Ectodermal cell (in vitro differentiated cells): ENCODE data around the gene HNRNPDL.
"Not testable (repeated sequence)": the region's sequence is repeated elsewhere in the genome, so short reads cannot be mapped to it uniquely, and the experiment has no call there.

Experiments used
- H3K27ac ChIP-seq: 2 replicates; pipeline ENCODE4 v1.7.0; 2013; ENCODE audit warnings: mild to moderate bottlenecking, low read depth, low read length; ENCODE audit not compliant: insufficient read depth, poor library complexity, severe bottlenecking
- H3K27me3 ChIP-seq: 2 replicates; pipeline ENCODE4 v1.7.0; 2013; ENCODE audit warnings: mild to moderate bottlenecking, low read length; ENCODE audit not compliant: insufficient read depth, control insufficient read depth, poor library complexity, severe bottlenecking
- H3K36me3 ChIP-seq: one replicate; pipeline ENCODE4 v1.7.0; 2013; ENCODE audit warnings: low read length; ENCODE audit not compliant: control insufficient read depth, insufficient read depth
- H3K4me1 ChIP-seq: one replicate; pipeline ENCODE4 v1.7.0; 2013; ENCODE audit warnings: low read length; ENCODE audit not compliant: control insufficient read depth, insufficient read depth
- H3K4me3 ChIP-seq: 2 replicates; pipeline ENCODE4 v1.7.0; 2013; ENCODE audit warnings: low read depth, low read length, control low read depth; ENCODE audit not compliant: insufficient read depth
- H3K9me3 ChIP-seq: 2 replicates; pipeline ENCODE4 v1.7.0; 2013; ENCODE audit warnings: mild to moderate bottlenecking, low read length, moderate library complexity; ENCODE audit not compliant: control insufficient read depth
- WGBS, 2 experiments: methylation state at CpG; one replicate each; pipeline ENCODE4 v1.1.7; 2013; ENCODE audit warnings: missing lambda C conversion rate in 2 of 2; 5-methylcytosine and 5-hydroxymethylcytosine counted together

HNRNPDL gene

DNA sequence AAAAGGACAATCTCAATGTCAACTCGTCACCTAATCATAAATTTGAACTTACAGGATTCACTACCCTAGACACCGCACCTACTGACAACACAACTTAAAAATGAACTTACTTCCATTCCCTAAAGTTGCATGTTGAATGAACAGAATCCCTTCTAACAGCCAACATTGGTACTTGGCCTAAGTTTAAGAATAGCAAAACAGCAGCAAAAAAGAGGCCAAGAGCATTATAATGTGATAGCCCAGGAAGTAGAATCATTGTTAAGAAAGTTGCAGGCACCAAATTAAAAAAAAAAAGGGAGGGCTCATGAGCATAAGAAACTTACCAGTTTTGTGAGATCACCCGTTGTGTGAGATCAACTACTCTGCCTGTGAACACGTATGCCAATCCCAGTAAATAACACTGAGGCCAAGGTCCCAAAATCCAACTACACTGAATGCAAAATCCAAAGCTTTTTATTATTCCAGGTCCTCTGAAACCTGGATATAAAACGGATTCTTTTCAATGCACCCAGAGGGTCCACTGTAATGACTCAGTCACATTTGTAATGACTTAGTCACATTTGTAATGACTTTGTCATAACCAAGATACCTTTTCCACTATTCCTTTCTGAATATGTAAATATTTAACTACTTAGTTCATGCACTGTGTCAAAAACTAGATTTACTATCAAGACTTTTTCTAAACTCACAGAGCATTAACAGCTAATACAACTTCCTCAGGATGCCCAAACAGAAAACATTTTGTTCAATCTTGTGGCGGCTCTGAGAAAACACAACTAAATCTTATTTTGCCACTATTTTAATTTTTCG is 6.8 kb downstream of the HNRNPDL start:
- H3K9me3 ChIP-seq: no peaks in the 10 kb centered on the region
- H3K4me3 ChIP-seq: no peak overlapping the region
- H3K36me3 ChIP-seq: peaks cover 38% of the 10 kb centered on the region
- peaks cover 6% of the 10 kb centered on the region for H3K27me3 ChIP-seq
- 93 to 94% methylated on average over 7 of the region's 7 CpGs for WGBS, 2 experiments
- H3K4me1 ChIP-seq: peaks cover 4% of the 10 kb centered on the region
- H3K27ac ChIP-seq: no peak overlapping the region

DNA sequence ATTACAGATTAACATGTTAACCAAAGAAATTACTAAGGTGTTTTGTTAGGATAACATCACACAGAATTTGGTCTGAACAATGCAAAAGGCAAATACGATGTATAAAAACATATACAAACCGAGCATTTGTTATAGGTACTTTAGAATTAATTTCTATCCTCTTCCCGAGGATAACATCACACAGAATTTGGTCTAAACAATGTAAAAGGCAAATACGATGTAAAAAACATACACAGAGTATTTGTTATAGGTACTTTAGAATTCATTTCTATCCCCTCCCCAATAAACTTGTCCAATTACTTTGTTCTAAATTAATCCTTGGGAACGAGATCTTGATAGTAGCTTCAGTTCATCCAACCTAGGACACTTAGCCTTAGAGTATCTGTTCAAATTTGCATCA is 7.6 kb downstream of the HNRNPDL start:
- Histone ChIP-seq H3K27me3 (peaks cover 15% of the 10 kb centered on the region), H3K4me3 (no peak overlapping the region), H3K4me1 (peaks cover 4% of the 10 kb centered on the region), H3K36me3 (peaks cover 38% of the 10 kb centered on the region), H3K27ac (no peak overlapping the region), H3K9me3 (no peaks in the 10 kb centered on the region)
- WGBS, 2 experiments: 90 to 100% methylated on average over 1 to 5 of the region's 5 CpGs

DNA sequence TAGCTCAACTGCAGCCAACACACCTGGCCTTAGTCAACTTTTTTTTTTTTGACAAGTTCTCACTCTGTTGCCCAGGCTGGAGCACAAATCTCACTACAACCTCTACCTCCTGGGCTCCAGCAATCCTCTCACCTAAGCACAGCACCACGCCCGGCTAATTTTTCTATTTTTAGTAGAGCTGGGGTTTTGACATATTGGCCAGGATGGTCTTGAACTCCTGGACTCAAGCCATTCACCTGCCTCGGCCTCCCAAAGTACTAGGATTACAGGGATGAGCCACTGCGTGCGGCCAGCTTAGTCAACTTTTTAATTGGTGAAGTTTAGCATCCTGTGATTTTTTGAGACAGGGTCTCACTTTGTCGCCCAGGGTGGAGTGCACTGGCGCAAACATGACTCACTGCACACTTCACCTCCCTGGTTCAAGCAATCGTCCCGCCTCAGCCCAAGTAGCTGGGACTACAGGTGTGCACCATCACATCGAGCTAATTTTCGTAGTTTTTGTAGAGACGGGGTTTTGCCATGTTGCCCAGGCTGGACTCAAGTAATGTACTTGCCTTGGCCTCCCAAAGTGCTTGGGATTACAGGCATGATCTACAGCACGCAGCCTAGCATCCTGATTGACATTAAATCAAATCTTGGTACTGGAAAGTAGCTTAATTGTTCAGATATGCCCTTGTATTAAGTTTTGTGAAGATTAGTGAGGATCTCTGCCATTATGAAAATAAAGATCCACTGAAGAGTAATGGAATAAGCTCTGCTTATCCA is 8.3 kb downstream of the HNRNPDL start:
- Histone ChIP-seq H3K36me3 (peaks cover 34% of the 10 kb centered on the region), H3K9me3 (no peaks in the 10 kb centered on the region), H3K27me3 (peaks cover 20% of the 10 kb centered on the region), H3K4me3 (no peak overlapping the region), H3K27ac (no peak overlapping the region), H3K4me1 (peaks cover 4% of the 10 kb centered on the region)
- WGBS, 2 experiments: 88 to 91% methylated on average over 13 of the region's 13 CpGs

DNA sequence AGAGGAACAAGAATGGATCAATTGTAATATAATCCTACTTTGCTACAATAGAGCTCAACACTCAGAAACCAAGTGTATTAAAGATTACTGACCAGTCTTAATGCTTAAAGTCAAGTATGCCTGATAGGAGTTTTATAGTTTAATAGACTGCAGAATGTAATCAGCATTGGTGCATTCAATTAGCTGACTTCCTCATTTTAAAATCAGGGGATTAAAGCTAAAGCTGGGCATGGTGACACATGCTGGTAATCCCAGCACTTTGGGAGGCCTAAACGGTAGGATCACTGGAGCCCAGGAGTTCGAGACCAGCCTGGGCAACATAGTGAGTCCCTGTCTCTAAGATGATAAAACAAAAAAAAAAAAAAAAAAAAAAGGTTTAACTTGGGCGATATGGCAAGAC is 10.8 kb downstream of the HNRNPDL start:
- Histone ChIP-seq H3K4me1 (no peaks in the 10 kb centered on the region), H3K4me3 (no peak overlapping the region), H3K36me3 (peaks cover 13% of the 10 kb centered on the region), H3K9me3 (no peaks in the 10 kb centered on the region), H3K27me3 (peaks cover 20% of the 10 kb centered on the region), H3K27ac (no peak overlapping the region)
- 78 to 100% methylated on average over 2 to 3 of the region's 3 CpGs for WGBS, 2 experiments

DNA sequence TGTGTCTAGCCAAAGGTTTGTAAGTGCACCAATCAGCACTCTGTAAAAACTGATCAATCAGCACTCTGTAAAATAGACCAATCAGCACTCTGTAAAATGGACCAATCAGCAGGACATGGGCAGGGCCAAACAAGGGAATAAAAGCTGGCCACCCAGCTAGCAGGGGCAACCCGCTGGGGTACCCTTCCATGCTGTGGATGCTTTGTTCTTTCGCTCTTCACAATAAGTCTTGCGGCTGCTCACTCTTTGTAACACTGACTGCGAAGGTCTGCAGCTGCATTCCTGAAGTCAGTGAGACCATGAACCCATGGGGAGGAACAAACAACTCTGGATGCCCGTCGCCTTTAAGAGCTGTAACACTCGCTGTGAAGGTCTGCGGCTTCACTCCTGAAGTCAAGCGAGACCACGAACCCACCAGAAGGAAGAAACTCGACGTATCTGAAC is 14.3 kb downstream of the HNRNPDL start:
- no peak overlapping the region for H3K4me3 ChIP-seq
- H3K27me3 ChIP-seq: peaks cover 20% of the 10 kb centered on the region
- no peaks in the 10 kb centered on the region for H3K4me1 ChIP-seq
- H3K27ac ChIP-seq: no peak overlapping the region
- no peaks in the 10 kb centered on the region for H3K36me3 ChIP-seq
- 14 to 19% methylated on average over 12 of the region's 12 CpGs for WGBS, 2 experiments
- H3K9me3 ChIP-seq: no peaks in the 10 kb centered on the region

DNA sequence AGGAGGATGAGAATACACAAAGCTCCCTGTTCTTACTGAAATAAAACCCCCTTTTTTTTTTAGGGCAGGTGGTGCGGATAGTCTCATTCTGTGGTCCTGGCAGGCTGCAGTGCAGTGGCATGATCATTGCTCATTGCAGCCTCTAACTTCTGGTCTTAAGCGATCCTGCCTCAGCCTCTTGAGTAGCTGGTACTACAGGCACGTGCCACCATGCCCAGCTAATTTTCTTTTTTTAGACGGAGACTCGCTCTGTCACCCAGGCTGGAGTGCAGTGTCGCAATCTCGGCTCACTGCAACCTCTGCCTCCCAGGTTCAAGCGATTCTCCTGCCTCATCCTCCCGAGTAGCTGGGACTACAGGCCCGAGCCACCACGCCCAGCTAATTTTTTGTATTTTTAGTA is 15.2 kb downstream of the HNRNPDL start:
- WGBS, 2 experiments: 93 to 94% methylated on average over 11 of the region's 11 CpGs
- H3K36me3 ChIP-seq, H3K4me3 ChIP-seq, H3K9me3 ChIP-seq, H3K27ac ChIP-seq, H3K4me1 ChIP-seq: not testable (repeated sequence)
- peaks cover 20% of the 10 kb centered on the region for H3K27me3 ChIP-seq

DNA sequence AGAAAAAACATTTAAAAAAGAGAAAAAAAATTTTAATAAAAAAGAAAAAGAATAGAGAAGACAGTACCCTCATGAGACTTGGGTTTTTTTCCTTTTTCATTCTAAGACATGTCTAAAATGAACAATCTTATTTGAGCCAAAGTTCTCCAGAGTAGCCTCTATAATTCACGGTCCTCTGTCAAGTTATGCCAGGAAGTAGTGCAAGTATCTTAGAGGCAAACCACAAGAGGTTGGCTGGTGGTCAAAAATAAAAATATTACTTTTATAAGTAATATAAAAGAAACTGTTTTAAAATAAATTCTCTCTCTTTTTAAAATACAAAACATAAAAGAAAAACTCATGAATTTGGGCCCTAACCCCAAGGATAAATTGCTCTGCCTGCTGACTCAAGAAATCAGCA is 26.5 kb downstream of the HNRNPDL start:
- H3K9me3 ChIP-seq: no peaks in the 10 kb centered on the region
- no peaks in the 10 kb centered on the region for H3K27me3 ChIP-seq
- 86% methylated on average over 1 of the region's 1 CpG; no CpG with 5 or more reads in 1 of the 2 experiments for WGBS, 2 experiments
- H3K36me3 ChIP-seq: no peaks in the 10 kb centered on the region
- H3K4me1 ChIP-seq: no peaks in the 10 kb centered on the region
- no peak overlapping the region for H3K27ac ChIP-seq
- no peak overlapping the region for H3K4me3 ChIP-seq

DNA sequence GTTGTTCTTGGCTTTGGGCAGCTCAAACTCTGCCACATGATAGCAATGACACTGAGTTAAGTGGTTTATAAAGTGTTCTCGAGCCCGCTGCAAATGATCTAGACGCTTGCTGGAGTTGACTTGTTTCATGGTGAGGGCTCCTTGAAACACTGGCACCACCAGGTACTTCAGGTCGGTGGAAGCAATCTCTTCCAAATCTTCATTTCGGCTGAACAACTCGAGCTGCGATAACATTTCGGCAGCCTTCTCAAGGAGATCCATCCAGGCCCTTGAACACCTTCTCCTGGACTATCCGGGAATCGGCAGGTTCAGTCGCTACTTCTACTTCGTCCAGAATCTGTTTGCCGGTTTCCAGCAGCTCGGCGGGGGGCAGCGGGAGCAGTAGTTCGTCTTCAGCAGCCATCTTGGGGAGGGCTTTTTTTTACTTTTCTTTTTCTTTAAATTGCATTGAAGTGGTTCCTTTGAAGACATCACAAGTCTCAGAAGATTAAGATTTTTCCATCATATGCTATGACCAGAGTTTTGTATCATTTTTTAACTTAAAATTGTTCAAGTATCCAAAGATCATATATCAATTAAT is 28.0 kb downstream of the HNRNPDL start:
- H3K27ac ChIP-seq: no peak overlapping the region
- H3K36me3 ChIP-seq: no peaks in the 10 kb centered on the region
- H3K9me3 ChIP-seq: no peaks in the 10 kb centered on the region
- no peaks in the 10 kb centered on the region for H3K4me1 ChIP-seq
- H3K4me3 ChIP-seq: no peak overlapping the region
- H3K27me3 ChIP-seq: no peaks in the 10 kb centered on the region
- 91 to 93% methylated on average over 17 of the region's 17 CpGs for WGBS, 2 experiments

DNA sequence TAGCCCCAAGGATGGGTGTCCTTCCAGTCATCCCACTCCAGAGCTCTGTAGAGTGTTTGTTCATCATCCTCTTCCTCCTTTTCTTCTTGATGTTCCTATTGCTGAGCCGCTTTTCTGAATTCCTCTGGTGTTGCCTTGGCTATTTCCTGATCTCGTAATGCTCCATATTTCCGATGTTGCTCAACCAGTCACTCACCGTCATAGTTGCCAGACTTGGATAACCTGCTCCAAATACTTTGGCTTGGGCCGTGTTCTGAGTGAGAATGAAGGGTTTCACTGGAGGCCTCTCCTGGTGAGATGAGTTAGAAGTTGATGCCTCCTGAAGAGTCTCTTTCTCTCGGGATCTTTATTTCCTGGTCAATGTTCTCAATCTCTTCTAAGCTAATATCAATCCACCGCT is 28.7 kb downstream of the HNRNPDL start:
- no peaks in the 10 kb centered on the region for H3K36me3 ChIP-seq
- H3K9me3 ChIP-seq: no peaks in the 10 kb centered on the region
- no peak overlapping the region for H3K27ac ChIP-seq
- H3K4me3 ChIP-seq: no peak overlapping the region
- 94 to 97% methylated on average over 7 of the region's 7 CpGs for WGBS, 2 experiments
- H3K27me3 ChIP-seq: no peaks in the 10 kb centered on the region
- H3K4me1 ChIP-seq: no peaks in the 10 kb centered on the region

DNA sequence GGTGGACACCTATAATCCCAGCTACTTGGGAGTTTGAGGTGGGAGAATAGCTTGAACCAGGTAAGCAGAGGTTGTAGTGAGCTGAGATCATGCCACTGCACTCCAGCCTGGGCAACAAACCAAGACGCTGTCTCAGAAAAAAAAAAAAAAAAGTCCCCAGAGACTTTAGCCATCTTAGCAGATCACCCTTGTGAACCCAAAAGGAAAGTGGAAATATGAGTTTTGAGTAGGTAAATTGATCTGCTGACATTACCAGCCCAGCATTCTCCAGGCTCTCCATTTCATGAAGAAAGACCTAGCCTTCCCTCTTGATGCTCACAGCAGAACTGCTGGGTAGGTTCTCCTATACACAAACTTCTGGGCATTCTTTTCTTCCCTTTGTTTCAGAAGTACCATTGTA is 32.0 kb downstream of the HNRNPDL start:
- 89 to 92% methylated on average over 1 of the region's 1 CpG for WGBS, 2 experiments
- no peaks in the 10 kb centered on the region for H3K4me1 ChIP-seq
- no peaks in the 10 kb centered on the region for H3K27me3 ChIP-seq
- no peak overlapping the region for H3K4me3 ChIP-seq
- H3K36me3 ChIP-seq: no peaks in the 10 kb centered on the region
- H3K27ac ChIP-seq: no peak overlapping the region
- H3K9me3 ChIP-seq: no peaks in the 10 kb centered on the region
